Left ventricle myocardium inferior (tissue), 1 donor: ENCODE results near the gene CATSPERD. TPM values are rescaled to one million over a fixed set of nuclear protein-coding genes. Genes with fewer than 3 reads are reported as not detected.

Experiments used
- DNase-seq: peaks from one replicate; pipeline ENCODE4 v3.0.0-alpha.2; 2020
- H3K27ac ChIP-seq: fragments of 200-600 bp; replicated peaks from 2 replicates; pipeline ENCODE4 v1.8.0; 2021
- H3K27me3 ChIP-seq: fragments of 200-600 bp; 2 replicates; pipeline ENCODE4 v1.8.0; 2021; ENCODE audit warnings: low read depth
- H3K36me3 ChIP-seq: fragments of 200-600 bp; 2 replicates; pipeline ENCODE4 v1.8.0; 2021
- H3K4me1 ChIP-seq: fragments of 200-600 bp; 2 replicates; pipeline ENCODE4 v1.8.0; 2021
- H3K4me3 ChIP-seq: fragments of 200-600 bp; 2 replicates; pipeline ENCODE4 v1.8.0; 2021; ENCODE audit warnings: mild to moderate bottlenecking, moderate library complexity
- H3K9me3 ChIP-seq: fragments of 200-600 bp; replicated peaks from 2 replicates; pipeline ENCODE4 v1.8.0; 2021
- intact Hi-C: fragments of 100-400 bp; cut with micrococcal nuclease; formaldehyde crosslinking; loops from one replicate; pipeline ENCODE4 v1.11.0; 2022
- total RNA-seq: library from RNA; stranded (reverse); fragmentation: NEBNext Ultra II Directional; extraction: Animal tissue kit (Norgen Biotek cat#: 25700); gene quantifications from one replicate; pipeline ENCODE4 v1.2.1, GENCODE V29; 2021
- TF ChIP-seq, protein P1 (sequence below): fragments of 200-600 bp; IDR thresholded peaks from 2 replicates; pipeline ENCODE4 v1.8.0; 2021; ENCODE audit warnings: antibody characterized with exemption, mild to moderate bottlenecking, borderline replicate concordance
- donor health status: DM: no; HTN: yes; CAD: no; lungs with severe emphysema.

The CATSPERD gene
- total RNA-seq, 1 donor from 2014 or later, result not detected

DNA sequence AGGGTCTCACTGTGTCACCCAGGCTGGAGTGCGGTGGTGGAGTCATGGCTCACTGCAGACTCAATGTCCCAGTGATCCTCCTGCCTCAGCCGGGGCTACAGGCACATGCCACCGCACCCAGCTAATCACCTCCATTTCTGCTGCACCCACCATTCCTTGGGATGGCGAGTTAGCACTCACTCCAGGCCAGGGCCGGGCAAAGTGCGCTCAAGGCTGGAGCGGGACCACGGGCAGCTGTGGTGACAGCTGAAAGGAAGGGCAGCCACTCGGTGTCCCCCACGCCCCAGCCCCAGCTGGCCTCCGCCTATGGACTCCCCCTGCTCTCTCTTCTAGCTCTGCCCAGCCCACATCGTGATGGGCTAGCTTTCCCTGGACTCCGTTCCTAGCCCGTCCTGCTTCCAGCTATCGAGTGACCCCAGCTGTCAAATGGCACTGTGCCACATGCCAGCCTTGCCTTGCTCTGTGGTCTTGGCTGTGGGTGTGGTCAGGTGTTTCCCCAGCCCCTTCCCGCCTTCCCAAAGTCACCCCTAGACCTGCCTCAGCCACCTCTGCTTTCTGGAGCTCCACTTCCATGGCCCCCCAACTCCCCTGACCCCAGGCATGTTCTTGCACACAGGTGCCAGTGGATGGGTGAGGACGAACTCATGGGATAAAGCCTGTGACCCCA, 44.2 kb upstream of the CATSPERD start:
- TF ChIP-seq, protein P1, sequence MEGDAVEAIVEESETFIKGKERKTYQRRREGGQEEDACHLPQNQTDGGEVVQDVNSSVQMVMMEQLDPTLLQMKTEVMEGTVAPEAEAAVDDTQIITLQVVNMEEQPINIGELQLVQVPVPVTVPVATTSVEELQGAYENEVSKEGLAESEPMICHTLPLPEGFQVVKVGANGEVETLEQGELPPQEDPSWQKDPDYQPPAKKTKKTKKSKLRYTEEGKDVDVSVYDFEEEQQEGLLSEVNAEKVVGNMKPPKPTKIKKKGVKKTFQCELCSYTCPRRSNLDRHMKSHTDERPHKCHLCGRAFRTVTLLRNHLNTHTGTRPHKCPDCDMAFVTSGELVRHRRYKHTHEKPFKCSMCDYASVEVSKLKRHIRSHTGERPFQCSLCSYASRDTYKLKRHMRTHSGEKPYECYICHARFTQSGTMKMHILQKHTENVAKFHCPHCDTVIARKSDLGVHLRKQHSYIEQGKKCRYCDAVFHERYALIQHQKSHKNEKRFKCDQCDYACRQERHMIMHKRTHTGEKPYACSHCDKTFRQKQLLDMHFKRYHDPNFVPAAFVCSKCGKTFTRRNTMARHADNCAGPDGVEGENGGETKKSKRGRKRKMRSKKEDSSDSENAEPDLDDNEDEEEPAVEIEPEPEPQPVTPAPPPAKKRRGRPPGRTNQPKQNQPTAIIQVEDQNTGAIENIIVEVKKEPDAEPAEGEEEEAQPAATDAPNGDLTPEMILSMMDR, result no peak
- peaks cover 43% of the 10 kb centered on the region for H3K4me1 ChIP-seq
- H3K27me3 ChIP-seq, result no peaks in the 10 kb centered on the region
- H3K4me3 ChIP-seq, result no peak overlapping the region
- no peak for DNase-seq
- peaks cover 13% of the 10 kb centered on the region for H3K36me3 ChIP-seq
- intact Hi-C loops, result no loop called here
- no peaks in the 10 kb centered on the region for H3K9me3 ChIP-seq
- H3K27ac ChIP-seq, result no peak overlapping the region

DNA sequence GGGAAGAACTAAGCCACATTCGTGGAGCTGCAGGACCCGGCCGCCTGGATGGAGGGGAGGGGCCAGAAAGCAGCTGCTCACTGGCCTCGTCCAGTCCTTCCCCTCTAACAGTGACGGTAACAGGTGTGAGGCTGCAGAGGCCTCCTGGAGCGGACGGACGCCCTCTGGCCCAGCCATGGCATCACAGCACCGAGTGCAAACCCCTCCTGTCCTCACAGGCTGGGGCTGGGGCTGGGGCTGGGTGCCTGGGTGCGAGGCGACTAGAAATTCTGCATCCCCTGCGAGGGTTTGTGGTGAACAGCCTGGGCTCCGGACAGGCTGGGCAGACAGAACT, 43.7 kb upstream of the CATSPERD start:
- intact Hi-C loops, result no loop called here
- H3K9me3 ChIP-seq, result no peaks in the 10 kb centered on the region
- H3K27ac ChIP-seq, result no peak overlapping the region
- peaks cover 13% of the 10 kb centered on the region for H3K36me3 ChIP-seq
- no peak for DNase-seq
- no peaks in the 10 kb centered on the region for H3K27me3 ChIP-seq
- TF ChIP-seq, protein P1, result no peak
- peaks cover 45% of the 10 kb centered on the region for H3K4me1 ChIP-seq
- no peak overlapping the region for H3K4me3 ChIP-seq

DNA sequence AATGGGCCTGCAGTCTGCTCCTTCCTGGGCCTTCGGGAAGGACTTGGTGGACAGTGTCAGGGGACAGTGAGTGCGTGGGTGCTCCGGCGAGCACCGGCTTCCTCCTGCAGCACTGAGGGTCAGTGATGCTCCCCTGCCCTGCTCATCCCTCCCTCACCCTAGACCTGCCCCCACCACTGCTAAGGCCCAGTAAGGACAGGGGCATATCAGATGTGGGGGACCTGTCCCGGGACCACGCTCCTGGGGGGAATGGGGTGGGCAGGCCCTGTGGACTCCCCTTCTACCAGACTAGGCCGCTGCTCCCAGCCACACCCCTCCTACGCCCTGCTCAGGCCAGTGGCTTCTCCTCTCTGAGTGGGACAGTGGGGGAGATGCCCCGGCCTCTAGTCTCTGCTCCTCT, 43.3 kb upstream of the CATSPERD start:
- Histone ChIP-seq H3K36me3 (peaks cover 13% of the 10 kb centered on the region), H3K4me3 (no peak overlapping the region), H3K27ac (no peak overlapping the region), H3K27me3 (no peaks in the 10 kb centered on the region), H3K4me1 (peaks cover 45% of the 10 kb centered on the region), H3K9me3 (no peaks in the 10 kb centered on the region)
- TF ChIP-seq, protein P1, result no peak
- DNase-seq, result no peak
- intact Hi-C loops, result no loop called here

DNA sequence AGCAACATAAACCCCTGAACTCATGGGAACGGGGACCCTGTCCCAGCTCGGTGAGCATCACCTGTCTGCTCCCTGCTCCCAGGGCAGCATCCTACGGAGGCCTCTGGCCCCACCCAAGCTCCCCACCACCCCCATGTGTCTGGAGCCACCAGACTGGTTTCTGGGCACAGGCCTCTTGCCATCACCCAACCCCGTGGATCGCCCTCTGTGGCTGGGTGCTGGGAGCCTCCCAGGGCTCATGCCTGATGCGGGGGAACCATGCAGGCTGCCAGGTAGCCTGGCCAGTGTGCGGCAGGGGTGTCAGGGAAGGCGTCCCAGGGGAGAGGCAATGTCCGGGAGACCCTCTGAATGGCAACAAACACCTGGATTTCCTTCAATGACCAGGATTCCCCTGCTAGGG, 42.9 kb upstream of the CATSPERD start:
- intact Hi-C loops, result no loop called here
- Histone ChIP-seq H3K4me1 (peaks cover 45% of the 10 kb centered on the region), H3K4me3 (no peak overlapping the region), H3K27me3 (no peaks in the 10 kb centered on the region), H3K27ac (no peak overlapping the region), H3K9me3 (no peaks in the 10 kb centered on the region), H3K36me3 (peaks cover 13% of the 10 kb centered on the region)
- TF ChIP-seq, protein P1, result no peak
- no peak for DNase-seq

DNA sequence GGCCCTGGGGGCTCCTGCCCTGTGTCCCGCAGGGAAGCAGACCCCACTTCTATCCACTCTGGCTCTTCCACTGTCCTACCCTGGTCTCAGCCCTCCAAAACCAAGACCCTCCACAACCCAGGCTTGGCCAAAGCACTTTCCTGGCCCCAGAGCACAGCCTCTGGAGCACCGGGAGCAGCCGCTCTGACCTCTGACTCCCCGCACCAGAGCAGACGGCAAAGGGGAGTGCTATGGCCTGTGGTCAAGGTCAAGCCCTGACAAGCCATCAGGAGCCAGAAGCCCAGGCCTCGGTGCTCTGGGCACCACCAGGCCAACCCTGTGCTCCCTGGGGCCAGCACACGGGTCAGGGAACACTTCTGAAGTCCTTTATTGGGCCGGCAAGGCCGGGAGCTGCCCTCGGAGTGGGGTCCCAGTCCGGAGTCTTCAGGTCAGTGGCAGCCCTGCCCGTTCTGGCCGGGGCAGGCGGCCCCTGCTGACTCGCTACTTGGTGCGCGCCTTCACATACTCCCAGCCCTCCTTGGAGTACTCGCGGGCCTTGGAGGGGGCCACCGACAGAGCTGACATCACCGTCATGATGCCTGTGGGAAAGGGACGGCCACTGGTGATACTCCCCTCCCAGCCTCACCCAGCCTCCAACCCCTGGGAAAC, 42.2 kb upstream of the CATSPERD start:
- H3K9me3 ChIP-seq, result no peaks in the 10 kb centered on the region
- no peak overlapping the region for H3K4me3 ChIP-seq
- TF ChIP-seq, protein P1, result no peak
- H3K27ac ChIP-seq, result no peak overlapping the region
- peaks cover 13% of the 10 kb centered on the region for H3K36me3 ChIP-seq
- H3K27me3 ChIP-seq, result no peaks in the 10 kb centered on the region
- intact Hi-C loops, result no loop called here
- no peak for DNase-seq
- H3K4me1 ChIP-seq, result peaks cover 45% of the 10 kb centered on the region
